ENCODE results near the gene PRMT7.

Gene PRMT7

DNA sequence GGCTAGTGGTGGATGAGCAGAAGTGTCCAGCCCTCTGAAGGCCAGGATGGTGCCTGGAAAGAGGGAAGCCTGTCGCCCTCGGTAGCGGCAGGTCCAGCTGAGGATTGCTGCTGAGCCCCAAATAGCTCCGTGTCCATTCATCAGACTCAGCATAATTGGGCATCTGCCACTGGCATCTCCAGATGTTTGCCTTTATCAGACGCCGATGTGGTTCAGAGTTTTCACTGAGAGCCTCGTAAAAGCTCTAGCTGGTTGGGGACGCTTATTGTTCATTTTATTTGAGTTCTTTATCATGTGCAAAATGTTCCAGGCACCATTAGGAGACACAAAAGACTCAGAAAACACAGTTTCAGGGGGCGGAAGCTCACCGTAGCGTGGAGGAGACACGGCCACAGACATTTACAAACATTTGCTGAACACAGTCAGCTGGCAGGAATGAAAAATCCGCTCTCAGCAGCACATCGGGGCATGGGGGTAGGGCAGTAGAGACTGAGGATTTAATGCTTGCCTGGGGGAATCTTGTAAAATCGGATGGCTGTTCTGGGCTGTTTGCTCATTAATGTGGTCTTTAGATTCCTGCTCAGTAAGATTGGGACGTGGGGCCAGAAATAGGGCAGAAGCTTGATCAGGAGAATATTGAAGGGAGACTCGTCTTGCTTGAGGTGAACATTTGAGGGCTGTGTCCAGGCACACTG lies 95.8 kb downstream of the PRMT7 start:
- H3K27ac Mint-ChIP-seq, result no peak overlapping the region
- H3K9me3 Mint-ChIP-seq, result no peaks in the 10 kb centered on the region
- no peaks in the 10 kb centered on the region for H3K4me1 Mint-ChIP-seq (ENCODE audit: low read depth)
- no peak overlapping the region for H3K4me3 Mint-ChIP-seq
- H3K27me3 Mint-ChIP-seq, result peaks cover 4% of the 10 kb centered on the region
- intact Hi-C loops (cut with micrococcal nuclease), result no loop called here
- H3K36me3 Mint-ChIP-seq (ENCODE audit: low read depth), result no peaks in the 10 kb centered on the region

Measured in dendritic cell treated with granulocyte-macrophage colony-stimulating factor and Interleukin-4, amounts not matched to agents 40 ng/mL and 50 ng/mL, for 4 days (primary cell).